ENCODE measurements around the gene DHRSX.
"Not testable (repeated sequence)": the region's sequence is repeated elsewhere in the genome, so short reads cannot be mapped to it uniquely, and the experiment has no call there.

DHRSX gene

DNA sequence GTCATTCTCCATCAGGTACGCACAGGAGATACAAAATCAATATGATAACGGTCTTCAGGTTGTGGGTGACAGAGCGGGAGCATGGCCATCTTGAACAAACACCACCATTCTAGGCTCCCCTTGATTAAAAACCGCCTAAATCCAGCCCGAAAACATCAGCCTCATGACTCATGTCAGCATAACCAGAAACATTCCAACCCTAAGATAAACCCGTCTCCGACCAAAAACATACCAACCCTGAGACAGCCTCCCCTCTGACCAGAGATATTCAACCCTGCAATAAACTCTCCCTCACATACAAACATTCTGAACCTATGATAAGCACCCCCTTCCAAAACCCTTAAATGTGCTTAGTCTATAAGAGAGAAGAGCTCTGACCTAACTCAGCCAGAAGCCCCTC is 157.9 kb downstream of the DHRSX start:
- no peak for DNase-seq

DNA sequence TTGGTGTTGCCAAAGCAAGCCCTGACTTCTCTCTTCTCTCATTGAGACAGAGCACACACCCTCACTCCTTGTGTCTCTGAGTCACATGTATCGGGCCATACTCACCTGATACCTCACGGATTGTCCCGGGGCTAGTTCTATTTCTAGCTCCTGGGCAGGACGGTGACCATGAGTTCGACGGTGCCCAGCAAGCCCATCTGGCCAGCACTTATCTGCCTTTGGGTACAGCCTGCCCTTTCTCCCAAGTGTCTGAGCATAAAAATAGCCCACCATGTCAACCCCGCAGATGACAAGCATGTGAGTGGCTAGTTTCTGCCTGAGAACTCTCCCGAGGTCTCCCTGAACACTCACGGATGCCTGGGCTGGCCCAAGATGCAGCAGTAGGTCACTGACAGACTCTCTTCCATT is 158.5 kb downstream of the DHRSX start:
- no peak for DNase-seq

DNA sequence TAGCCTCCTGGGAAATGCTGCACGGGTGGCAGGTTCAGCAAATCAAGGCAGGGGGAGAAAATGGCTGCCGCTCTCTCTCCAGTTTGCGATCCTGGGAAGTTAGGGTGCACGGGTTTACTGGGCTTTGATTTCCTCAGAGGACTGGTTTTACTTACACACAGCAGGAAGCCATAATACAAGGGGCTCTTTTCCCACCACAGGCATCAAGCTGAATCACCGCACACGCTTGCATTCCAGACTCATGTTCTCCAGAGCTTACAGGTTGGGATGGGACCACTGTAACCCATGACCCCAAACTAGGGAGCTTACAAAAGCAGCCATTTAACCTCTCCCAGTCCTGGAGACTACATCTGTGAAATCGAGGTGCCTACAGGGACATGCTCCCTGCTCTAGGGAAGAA is 159.8 kb downstream of the DHRSX start:
- DNase-seq, result no peak

DNA sequence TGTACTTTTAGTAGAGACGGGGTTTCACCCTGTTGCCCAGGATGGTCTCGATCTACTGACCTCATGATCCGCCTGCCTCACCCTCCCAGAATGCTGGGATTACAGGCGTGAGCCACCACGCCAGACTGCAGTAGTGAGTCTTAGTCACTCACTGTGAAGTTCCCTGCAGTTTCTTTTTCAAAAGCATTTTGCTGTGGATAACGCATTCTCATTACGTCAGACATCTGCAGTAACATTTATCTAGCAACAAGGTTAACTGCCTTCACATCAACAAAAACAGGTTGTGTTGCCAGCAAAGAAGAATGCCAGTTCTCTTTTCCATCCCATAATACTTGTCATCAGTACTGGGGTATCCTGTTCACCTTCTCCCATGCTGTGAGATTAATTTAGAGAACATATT is 164.6 kb downstream of the DHRSX start:
- DNase-seq, result no peak

DNA sequence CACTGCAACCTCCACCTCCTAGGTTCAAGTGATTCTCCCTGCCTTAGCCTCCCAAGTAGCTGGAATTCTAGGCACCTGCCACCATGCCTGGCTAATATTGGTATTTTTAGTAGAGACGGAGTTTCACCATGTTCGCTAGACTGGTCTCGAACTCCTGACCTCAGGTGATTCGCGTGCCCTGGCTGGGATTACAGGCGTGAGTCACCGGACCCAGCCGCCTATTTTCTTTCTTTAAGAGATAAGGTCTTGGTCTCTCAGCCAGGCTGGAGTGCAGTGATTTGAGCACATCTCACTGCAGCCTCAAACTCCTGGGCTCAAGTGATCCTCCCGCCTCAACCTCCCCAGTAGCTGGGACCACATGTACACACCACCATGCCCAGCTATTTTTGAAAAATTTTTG is 166.5 kb downstream of the DHRSX start:
- no peak for DNase-seq

DNA sequence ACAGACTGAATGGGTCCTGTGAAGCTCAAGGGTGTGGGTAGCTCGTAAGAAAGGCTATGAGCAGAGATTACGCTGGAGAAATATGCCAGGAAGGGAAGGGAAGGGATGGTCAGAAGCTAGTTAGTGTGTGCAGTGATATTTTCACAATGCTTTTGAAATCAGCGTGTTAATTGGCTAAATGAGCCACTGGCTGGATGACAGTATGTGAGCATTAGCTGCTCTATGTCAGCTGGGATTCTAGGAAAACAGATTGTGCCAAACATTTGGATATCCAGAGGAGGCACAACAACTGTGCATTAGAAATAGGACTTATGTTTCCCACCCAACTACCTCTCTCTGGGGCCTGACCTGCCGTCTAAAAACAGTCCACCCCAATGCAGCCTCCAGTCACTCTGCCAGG is 168.5 kb downstream of the DHRSX start:
- DNase-seq, result no peak

DNA sequence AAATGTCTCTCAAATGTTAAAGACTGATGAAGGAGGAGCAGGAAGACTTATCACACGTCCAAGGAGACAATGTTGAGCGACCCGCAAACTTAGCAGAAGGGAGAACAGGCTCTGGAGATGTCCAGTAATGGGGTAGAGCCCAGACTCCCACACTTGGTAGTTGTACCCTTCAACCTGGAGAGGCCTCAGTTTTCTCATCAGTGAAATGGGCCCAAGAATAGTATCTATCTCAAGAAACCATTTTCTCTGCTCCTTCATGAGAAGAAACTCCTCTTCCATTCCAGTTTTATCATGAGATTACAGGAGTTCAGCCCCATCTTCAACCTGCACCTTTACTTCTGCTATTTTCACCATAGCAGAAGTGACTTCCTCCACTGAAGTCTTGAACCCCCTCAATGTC is 169.9 kb downstream of the DHRSX start:
- no peak for DNase-seq

DNA sequence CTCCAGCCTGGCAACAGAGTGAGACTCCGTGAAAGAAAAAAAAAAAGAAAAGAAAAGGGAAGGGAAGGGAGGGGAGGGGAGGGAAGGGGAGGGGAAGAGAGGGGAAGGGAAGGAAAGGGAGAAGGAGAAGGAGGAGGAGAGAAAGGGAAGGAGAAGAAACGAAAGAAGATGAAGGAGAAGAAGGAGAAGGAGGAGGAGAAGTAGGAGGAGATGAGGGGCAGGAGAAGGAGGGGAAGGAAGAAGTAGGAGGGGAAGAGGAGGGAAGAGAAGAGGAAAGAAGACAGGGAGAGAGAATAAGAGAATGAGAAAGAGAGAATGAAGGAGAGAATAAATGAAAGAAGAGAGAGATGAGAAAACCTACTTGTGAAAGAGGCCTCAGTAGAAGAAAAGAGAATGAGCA is 170.3 kb downstream of the DHRSX start:
- DNase-seq, result no peak

DNA sequence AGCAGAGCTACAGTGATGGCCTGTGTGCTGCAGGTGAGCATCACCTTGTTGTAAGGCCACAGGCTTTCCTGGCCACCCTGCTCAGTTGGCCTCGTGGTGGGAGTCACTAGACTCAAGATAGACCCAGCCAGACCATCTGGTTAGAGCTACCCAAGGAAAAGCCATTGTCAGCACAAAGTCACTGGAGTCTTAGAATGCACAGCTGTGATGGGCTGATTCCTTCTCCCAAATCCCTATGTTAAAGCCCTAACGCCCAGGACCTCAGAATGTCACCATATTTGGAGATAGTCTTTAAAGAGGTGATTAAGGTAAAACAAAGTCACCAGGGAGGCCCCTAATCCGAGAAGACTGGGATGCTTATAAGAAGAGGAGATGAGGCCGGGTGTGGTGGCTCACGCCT is 173.4 kb downstream of the DHRSX start:
- no peak for DNase-seq

DNA sequence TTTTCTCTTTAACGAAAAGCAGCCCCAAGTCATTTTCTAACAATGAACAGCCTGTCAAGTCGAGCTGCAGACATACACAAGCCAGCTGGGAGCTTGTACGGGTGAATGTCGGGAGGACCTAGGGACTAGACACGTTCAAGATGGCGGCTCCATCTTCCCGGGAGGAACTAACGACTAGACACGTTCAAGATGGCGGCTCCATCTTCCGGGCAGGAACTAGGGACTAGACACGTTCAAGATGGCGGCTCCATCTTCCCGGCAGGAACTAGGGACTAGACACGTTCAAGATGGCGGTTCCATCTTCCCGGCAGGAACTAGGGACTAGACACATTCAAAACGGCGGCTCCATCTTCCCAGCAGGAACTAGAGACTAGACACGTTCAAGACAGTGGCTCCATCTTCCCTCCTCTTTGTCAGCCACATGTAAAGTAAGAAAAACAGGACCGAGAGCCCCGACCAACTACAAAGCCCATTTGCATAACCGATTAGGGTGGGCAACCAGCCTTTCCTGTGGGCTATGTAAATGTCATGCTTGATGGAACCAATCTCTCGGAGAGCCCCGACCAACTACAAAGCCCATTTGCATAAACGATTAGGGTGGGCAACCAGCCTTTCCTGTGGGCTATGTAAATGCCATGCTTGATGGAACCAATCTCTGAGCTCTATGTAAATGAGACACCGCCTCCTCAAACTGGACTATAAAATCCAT is 175.5 kb downstream of the DHRSX start:
- DNase-seq, result peak; percentile 19 to 34

DNA sequence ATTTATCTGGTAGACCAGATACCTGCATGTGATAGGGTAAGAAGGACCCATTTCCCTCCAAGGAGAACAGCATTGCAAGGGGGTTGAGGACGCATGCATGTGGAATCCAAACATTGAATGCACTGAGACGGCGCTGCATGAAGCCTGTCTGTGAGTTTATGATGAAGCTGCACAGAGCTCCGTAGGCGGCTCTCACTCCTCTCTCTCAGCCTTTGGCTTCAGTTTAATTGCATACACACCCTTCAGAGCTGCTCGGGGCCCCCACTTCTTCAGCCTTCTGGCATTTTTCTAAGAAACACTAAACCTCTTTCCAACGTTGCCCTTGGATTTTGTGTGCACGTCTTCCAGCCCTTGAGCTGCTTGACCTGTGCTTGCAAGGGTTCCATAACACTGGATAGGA is 176.6 kb downstream of the DHRSX start:
- no peak for DNase-seq

DNA sequence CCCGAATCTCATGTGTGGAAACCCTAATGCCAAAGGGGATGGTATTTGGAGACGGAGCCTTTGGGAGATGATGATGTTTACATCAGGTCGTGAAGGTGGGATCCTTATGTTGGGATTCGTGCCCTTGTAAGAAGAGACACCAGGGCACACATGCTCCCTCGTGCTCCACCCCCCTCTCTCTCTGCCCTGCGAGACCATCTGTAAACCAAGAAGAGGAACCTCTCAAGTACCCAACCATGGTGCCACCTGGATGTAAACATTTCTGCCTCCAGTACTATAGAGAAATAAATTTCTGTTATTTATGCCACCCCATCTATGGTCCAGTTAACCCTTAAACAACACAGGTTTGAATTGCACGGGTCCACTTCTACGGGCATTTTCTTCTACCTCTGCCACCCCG is 179.4 kb downstream of the DHRSX start:
- no peak for DNase-seq

DNA sequence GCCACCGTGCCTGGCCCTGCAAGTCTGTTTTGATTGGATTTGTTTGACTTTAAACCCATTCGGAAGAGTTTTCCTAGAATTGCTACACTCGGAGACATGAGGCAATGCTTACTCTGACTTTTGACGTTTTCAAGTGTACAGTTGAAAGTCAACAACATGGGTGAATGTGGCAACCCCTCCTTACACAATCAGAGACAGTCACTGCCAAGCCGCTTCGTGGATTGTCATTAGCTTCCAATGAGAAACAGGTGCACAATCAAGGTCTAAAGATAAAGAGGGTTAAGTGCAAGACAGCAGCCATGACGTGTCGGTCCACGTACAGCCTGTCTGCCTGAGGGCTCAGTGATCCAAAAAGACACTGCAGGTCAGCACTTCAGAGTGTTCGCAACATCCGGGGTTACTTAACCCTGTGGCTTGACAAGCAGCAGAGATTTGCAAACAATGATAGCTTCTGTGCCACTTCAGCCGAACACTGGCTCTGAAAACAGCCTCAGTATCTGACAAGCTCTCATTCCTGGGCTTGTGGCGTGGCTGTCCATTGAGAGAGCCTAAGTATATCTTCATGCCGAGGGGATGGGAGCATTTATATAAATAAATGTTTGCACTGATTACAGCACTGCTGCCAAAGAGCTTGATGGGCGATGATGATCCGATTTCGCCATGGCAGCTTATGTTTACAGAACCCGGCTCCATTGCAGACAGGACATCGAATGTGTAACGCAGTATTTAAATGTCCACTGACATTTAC is 180.0 kb downstream of the DHRSX start:
- no peak for DNase-seq

DNA sequence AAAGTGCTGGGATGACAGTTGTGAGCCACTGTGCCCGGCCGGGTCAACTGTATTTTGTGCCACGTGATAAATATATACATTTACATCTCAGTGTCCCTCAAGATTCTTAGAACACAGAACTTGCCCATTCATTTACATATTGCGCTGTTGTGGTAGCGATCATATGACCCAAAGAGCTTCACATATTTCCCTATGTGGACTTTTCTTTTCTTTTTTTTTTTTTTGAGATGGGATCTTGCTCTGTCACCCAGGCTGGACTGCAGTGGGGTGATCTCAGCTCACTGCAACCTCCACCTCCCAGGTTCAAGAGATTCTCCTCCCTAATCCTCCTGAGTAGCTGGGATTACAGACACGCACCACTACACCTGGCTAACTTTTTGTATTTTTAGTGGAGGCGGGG is 180.7 kb downstream of the DHRSX start:
- no peak for DNase-seq

DNA sequence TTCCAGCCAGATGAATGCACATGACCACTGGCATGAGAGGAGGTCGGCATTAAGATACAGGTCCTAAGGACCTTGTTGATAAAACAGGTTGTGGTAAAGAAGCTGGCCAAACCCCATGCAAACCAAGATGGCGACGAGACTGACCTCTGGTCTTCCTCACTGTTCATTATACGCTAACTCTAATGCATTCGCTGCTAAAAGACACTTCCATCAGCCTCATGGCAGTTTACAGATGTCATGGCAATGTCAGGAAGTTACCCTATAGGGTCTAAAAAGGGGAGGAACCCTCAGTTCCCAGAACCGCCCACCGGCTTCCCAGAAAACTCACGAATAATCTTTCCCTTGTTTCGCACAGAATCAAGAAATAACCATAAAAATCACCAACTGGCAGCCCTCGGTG is 182.4 kb downstream of the DHRSX start:
- DNase-seq, result no peak

DNA sequence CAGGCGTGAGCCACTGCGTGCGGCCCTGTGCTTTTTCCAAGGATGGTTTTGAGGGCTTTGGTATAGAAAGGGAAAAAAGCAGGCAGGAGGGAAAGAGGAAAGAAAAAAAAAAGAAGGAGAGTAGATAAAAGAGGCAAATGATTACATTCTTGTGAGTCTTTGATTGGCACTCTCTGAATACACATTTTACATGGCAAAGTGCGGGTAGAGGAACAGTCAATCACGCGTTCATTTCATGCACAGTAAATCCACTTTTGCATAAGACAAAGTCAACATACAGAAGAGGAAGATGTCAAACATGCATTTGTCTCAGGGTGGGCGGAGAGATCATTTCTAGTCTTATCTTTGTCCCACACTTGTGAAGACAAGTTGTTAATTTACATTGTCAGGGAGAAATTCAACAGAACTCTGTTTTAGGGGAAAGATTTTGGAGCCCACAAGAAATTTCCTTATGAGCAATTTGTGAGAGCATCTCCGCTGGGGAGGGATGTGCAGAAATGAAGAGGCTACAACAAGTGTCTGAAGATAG is 183.2 kb downstream of the DHRSX start:
- no peak for DNase-seq

DNA sequence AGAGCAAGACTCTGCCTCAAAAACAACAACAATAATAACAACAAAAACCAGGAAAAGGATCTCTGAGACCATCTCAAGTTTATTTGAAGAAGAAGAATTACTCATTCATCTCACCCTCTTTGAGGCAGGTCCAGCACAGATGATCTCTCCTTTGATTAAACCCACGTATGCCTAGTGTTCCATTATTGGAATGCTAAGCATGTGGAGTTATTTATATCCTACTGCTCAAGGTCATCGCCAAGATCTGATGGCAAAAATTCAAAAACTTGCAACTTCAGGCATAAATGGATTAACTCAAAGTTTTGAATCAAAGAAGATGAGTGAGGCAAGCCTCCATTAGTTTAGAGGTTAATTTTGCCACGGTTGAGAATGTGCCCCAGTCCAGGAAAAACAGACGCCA is 184.2 kb downstream of the DHRSX start:
- DNase-seq, result no peak

DNA sequence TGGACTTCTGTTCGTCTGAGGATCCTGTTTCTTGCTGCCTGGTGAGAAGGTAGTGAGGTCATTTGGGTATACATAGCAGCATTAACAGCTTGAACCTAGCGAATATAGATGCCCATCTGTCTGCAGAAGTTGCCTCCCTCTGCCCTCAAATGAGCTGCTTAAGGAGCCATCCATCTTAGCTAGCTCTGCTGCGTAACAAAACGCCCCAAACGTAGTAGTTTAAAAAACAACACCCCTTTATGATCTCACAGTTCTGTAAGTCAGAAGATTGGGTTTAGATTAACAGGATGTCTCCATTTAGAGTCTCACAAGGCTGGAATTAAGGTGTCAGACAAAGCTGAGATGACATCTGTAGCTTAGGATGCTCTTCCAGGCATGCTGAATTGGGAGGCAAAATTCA is 185.3 kb downstream of the DHRSX start:
- no peak for DNase-seq

DNA sequence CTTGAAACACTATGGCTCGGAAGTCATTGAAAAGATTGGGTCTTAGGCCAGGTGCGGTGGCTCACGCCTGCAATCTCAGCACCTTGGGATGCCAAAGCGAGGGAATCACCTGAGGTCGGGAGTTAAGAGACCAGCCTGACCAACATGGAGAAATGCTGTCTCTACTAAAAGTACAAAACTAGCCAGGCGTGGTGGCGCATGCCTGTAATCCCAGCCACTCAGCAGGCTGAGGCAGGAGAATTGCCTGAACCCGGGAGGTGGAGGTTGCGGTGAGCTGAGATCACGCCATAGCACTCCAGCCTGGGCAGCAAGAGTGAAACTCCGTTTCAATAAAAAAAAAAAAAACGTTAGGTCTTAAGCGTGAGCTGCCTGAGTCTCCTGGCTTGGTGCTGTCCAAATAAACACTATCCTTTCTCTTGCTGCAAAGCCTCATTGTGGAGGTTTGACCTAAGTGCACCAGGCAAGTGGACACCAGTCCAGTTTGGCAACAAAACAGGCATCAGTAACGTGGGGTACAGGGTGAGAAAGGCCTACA is 185.9 kb downstream of the DHRSX start:
- DNase-seq, result no peak

DNA sequence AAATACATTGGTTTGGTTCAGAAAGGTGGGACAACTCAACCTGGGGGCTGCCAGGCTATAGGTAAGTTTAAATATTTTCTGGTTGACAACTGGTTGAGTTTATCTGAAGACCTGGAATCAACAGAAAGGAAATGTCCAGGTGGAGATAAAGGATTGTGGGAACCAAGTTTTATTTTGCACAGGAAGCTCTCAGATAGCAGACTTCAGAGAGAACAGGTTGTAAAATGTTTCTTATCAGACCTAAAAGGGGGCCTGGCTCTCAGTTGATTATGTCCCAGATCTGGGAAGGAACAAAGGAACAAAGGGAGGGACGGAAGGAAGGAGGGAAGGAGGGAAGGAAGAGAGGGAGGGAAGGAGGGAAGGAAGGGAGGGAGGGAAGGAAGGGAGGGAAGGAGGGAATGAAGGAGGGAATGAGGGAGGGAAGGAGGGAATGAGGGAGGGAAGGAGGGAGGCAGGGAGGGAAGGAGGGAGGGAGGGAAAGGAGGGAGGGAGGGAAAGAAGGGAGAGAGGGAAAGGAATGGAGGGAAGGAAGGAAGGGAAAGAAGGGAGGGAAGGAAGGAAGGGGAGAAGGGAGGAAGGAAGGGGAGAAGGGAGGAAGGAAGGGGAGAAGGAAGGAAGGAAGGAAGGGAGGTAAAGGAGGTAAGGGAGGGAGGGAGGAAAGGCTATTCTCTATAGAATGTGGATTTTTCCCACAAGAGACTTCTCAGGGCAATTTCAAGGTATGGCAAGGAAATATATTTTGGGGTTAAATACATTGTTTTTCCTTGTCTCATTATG is 186.7 kb downstream of the DHRSX start:
- no peak for DNase-seq

DNA sequence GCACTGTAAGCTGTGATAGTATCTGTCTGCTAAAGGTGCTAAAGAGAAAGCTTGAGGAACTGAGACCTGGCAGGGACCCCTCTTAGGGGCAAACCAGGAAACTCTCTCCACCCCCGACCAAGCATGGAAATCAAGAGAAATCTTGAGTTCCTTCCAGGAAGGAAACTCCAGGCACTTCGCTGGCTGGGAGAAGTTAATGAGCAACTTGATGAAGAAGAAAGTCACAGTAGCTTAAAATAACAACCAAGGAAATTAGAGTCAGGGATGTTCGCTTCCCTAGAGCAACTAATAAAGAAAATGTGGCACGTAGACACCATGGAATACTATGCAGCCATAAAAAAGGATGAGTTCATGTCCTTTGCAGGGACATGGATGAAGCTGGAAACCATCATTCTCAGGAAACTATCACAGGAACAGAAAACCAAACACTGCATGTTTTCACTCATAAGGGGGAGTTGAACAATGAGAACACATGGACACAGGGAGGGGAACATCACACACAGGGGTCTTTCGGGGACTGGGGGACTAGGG is 188.7 kb downstream of the DHRSX start:
- not testable (repeated sequence) for DNase-seq

DNA sequence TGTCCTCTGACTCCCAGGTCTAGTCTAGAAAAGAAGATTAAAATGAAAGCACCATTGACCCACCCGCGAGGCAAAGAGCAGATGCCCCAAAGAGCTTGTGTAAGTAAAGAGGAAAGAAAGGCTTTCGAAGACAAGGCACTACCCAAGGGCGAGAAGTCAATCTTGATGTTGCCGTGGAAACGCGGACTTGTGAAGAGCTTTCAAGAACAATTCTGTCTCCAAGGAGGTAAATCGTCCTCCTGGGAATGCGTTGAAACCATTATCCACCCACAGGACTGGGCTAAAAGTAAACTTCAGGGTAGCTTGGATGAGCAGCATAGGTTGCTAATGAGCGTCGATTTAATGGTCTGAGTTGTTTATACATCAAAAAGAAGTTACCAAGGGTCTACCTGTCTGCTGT is 189.3 kb downstream of the DHRSX start:
- DNase-seq, result no peak

DNA sequence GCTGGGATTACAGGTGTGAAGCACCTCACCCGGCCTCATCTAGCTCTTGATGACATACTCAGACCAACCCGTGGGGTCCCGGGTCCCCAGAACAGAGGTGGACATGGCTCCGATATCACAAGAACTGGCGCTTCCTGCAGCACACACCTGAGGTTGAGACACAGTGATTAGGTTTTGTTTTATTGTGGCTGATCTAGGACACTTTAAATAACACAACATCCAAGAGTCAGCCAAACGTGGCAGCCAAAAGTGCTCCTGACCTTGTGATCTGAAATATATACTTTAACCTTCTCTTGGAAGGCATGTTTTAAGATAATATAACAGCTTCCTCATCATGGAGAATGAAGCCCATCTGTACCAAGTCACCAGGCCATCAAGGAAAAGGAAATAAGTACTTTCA is 198.9 kb downstream of the DHRSX start:
- no peak for DNase-seq
